OCI-LY1 (cell line): ENCODE data around the gene AKAP11.

Experiments
- H2AFZ ChIP-seq: fragments of 200-600 bp; sonication (generic), shearing (Covaris generic); 2 replicates; pipeline ENCODE4 v1.6.0; 2014; ENCODE audit warnings: antibody characterized with exemption, mild to moderate bottlenecking, low read length
- H3F3A ChIP-seq: fragments of 200-600 bp; sonication (generic), shearing (Covaris generic); 2 replicates; pipeline ENCODE4 v1.6.0; 2014; ENCODE audit warnings: mild to moderate bottlenecking, antibody characterized with exemption, low read length, moderate library complexity; ENCODE audit not compliant: insufficient read depth
- H3K27ac ChIP-seq: fragments of 200-600 bp; sonication (generic); 2 replicates; pipeline ENCODE4 v1.5.1; 2014; ENCODE audit warnings: low read length, mixed run types, mild to moderate bottlenecking, low read depth; ENCODE audit not compliant: poor library complexity, severe bottlenecking
- H3K27me3 ChIP-seq: fragments of 200-600 bp; sonication (generic); 2 replicates; pipeline ENCODE4 v1.6.0; 2014; ENCODE audit warnings: antibody characterized with exemption, mild to moderate bottlenecking, low read length, moderate library complexity; ENCODE audit not compliant: insufficient read depth
- H3K36me3 ChIP-seq: fragments of 200-600 bp; sonication (generic); 2 replicates; pipeline ENCODE4 v1.6.1; 2014; ENCODE audit warnings: mild to moderate bottlenecking, antibody characterized with exemption, low read length, moderate library complexity, mixed read lengths; ENCODE audit not compliant: insufficient read depth
- H3K4me1 ChIP-seq: fragments of 200-600 bp; sonication (generic); 2 replicates; pipeline ENCODE4 v1.5.1; 2014; ENCODE audit warnings: mild to moderate bottlenecking, low read length, moderate library complexity; ENCODE audit not compliant: insufficient read depth, severe bottlenecking
- H3K4me2 ChIP-seq: fragments of 200-600 bp; sonication (generic), shearing (Covaris generic); 2 replicates; pipeline ENCODE4 v1.6.1; 2014; ENCODE audit warnings: low read length
- H3K4me3 ChIP-seq: fragments of 200-600 bp; sonication (generic); 2 replicates; pipeline ENCODE4 v1.5.1; 2014; ENCODE audit warnings: low read length, low read depth, mild to moderate bottlenecking, mixed read lengths; ENCODE audit not compliant: poor library complexity, severe bottlenecking
- H3K79me2 ChIP-seq: fragments of 200-600 bp; shearing (Covaris generic); 2 replicates; pipeline ENCODE4 v1.6.1; 2016; ENCODE audit warnings: mixed run types, low read length, mixed read lengths; ENCODE audit not compliant: insufficient read depth
- H3K9ac ChIP-seq: fragments of 200-600 bp; sonication (generic), shearing (Covaris generic); 2 replicates; pipeline ENCODE4 v1.6.1; 2014; ENCODE audit warnings: mild to moderate bottlenecking, low read length, mixed read lengths
- H3K9me2 ChIP-seq: fragments of 200-600 bp; sonication (generic), shearing (Covaris generic); 2 replicates; pipeline ENCODE4 v1.6.1; 2014; ENCODE audit warnings: low read depth, mild to moderate bottlenecking, low read length, mixed read lengths
- H3K9me3 ChIP-seq: fragments of 200-600 bp; shearing (Covaris generic); 2 replicates; pipeline ENCODE4 v1.6.1; 2014; ENCODE audit warnings: low read length, mixed read lengths
- H4K20me1 ChIP-seq: fragments of 200-600 bp; sonication (generic), shearing (Covaris generic); 2 replicates; pipeline ENCODE4 v1.6.0; 2016; ENCODE audit warnings: mild to moderate bottlenecking, low read length; ENCODE audit not compliant: insufficient read depth
- EZH2 ChIP-seq: fragments of 200-600 bp; sonication (generic), shearing (Covaris generic); IDR thresholded peaks from 2 replicates; pipeline ENCODE4 v1.8.0; 2017; ENCODE audit warnings: borderline replicate concordance, mixed run types, mild to moderate bottlenecking, antibody characterized with exemption, low read length, moderate library complexity, mixed read lengths
- TF ChIP-seq, protein P1 (sequence below): fragments of 200-600 bp; sonication (generic), shearing (Covaris generic); IDR thresholded peaks from 2 replicates; pipeline ENCODE4 v1.5.1; 2017; ENCODE audit warnings: mild to moderate bottlenecking, antibody characterized with exemption, low read length, moderate library complexity, mixed read lengths

Gene AKAP11

DNA sequence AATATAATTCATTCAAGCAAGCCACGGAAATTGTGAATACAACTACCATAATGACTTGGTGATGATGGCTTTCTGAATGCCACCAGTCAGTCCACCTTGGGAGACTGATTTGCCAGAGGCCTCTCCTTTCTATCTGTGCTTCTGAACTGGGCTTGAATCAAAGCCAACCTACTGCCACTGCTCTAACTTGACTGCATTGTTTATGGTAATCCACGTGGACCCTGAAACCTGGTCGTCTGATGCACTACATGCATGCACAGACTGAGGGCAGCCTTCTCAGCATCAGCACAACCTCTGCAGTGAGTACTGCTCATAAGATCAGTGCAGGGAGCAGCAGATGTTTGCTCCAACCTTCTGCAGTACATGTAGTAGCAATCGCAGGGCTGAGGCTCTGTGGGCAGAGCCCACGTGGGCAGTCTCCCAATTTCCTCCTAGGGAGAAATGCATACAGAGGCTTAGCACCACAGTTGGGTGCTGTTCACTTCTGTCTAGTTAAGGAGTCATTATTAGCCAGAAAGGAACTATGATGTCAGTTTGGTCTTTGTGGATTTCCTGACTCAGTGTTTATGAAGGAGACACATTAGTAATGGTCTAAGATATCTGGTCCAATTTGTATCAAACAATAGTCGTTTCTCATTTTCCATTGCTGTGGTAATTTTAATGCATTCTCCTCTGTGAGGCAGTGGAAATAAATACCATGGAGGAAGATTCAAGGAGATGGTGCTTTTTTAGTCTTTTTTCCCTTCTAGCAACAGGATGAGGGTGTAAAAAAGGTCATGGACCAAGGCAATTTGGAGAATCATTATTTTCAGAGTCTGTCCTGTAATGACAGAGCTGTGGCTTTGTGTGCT, 82.5 kb downstream of the AKAP11 start:
- Histone ChIP-seq H3K9ac (no peak overlapping the region), H3K4me2 (no peak overlapping the region)
- TF ChIP-seq, protein P1, sequence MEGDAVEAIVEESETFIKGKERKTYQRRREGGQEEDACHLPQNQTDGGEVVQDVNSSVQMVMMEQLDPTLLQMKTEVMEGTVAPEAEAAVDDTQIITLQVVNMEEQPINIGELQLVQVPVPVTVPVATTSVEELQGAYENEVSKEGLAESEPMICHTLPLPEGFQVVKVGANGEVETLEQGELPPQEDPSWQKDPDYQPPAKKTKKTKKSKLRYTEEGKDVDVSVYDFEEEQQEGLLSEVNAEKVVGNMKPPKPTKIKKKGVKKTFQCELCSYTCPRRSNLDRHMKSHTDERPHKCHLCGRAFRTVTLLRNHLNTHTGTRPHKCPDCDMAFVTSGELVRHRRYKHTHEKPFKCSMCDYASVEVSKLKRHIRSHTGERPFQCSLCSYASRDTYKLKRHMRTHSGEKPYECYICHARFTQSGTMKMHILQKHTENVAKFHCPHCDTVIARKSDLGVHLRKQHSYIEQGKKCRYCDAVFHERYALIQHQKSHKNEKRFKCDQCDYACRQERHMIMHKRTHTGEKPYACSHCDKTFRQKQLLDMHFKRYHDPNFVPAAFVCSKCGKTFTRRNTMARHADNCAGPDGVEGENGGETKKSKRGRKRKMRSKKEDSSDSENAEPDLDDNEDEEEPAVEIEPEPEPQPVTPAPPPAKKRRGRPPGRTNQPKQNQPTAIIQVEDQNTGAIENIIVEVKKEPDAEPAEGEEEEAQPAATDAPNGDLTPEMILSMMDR, result no peak
- TF ChIP-seq EZH2, result no peak

GRCh38 chr13:42355092-42355485, 83.1 kb downstream of the AKAP11 start:
- no peaks in the 10 kb centered on the region for H3K79me2 ChIP-seq
- no peaks in the 10 kb centered on the region for H3K4me1 ChIP-seq
- H3K9ac ChIP-seq, result no peak overlapping the region
- H3K9me2 ChIP-seq, result no peaks in the 10 kb centered on the region
- H3F3A ChIP-seq, result no peaks in the 10 kb centered on the region
- no peaks in the 10 kb centered on the region for H3K36me3 ChIP-seq
- H3K9me3 ChIP-seq, result no peaks in the 10 kb centered on the region
- H3K4me2 ChIP-seq, result no peak overlapping the region
- H2AFZ ChIP-seq, result no peak overlapping the region
- TF ChIP-seq, protein P1, result no peak
- no peak overlapping the region for H3K4me3 ChIP-seq
- no peaks in the 10 kb centered on the region for H3K27me3 ChIP-seq
- no peak overlapping the region for H3K27ac ChIP-seq
- H4K20me1 ChIP-seq, result no peaks in the 10 kb centered on the region

More for the DNA sequence above, 82.5 kb downstream of the AKAP11 start:
- Histone ChIP-seq H3K27me3 (no peaks in the 10 kb centered on the region), H3F3A (no peaks in the 10 kb centered on the region), H3K9me2 (no peaks in the 10 kb centered on the region), H3K9me3 (no peaks in the 10 kb centered on the region), H3K4me3 (no peak overlapping the region), H3K27ac (no peak overlapping the region), H4K20me1 (no peaks in the 10 kb centered on the region), H3K79me2 (no peaks in the 10 kb centered on the region), H3K4me1 (no peaks in the 10 kb centered on the region), H3K36me3 (no peaks in the 10 kb centered on the region), H2AFZ (no peak overlapping the region)

DNA sequence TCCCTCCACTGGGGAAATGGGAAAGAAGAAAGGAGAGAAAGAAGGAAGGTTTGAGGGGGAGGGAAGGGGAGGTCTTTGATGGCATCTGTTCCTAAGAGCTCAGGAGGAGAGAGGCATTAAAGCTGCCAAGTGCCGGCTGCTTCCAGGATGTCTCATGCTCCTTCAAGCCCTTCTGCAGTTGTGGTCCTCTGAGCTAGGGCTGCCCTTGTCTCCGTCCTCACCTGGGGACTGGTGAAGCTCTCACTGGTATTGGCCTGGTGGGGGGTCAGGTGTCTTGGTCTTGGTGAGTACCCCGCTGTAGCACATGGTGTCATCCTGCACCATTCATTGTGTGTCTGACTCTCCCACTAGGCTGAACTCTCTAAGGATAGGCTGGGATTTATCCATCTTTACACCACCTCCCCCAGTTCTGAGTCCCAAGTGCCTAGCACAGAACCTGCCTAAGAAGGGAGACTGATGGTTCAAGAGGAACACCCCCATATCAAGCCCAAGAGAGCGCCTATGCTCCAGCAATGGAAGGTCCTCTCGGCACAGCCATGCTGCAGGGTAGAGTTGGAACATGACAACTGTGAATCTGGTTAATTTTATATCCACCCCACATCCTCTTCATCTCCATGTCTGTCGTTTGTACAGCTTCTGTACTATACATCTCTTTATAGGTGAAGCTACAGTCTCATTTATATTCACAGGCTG, 83.7 kb downstream of the AKAP11 start:
- no peaks in the 10 kb centered on the region for H3K9me3 ChIP-seq
- TF ChIP-seq EZH2, result no peak
- TF ChIP-seq, protein P1, result no peak
- no peak overlapping the region for H3K27ac ChIP-seq
- no peaks in the 10 kb centered on the region for H3K36me3 ChIP-seq
- H3F3A ChIP-seq, result no peaks in the 10 kb centered on the region
- no peaks in the 10 kb centered on the region for H3K4me1 ChIP-seq
- H3K27me3 ChIP-seq, result no peaks in the 10 kb centered on the region
- H3K79me2 ChIP-seq, result no peaks in the 10 kb centered on the region
- no peak overlapping the region for H2AFZ ChIP-seq
- no peaks in the 10 kb centered on the region for H3K9me2 ChIP-seq
- no peak overlapping the region for H3K9ac ChIP-seq
- H4K20me1 ChIP-seq, result no peaks in the 10 kb centered on the region
- H3K4me2 ChIP-seq, result no peak overlapping the region
- H3K4me3 ChIP-seq, result no peak overlapping the region
